Midbrain (tissue), 1 donor: Measurements from ENCODE around the gene RAB43.
"Not testable (repeated sequence)": the region's sequence is repeated elsewhere in the genome, so short reads cannot be mapped to it uniquely, and the experiment has no call there.

ENCODE experiments used
- DNase-seq: peaks from one replicate; lab custom pipeline; 2025; lab: John Stamatoyannopoulos, UW

Gene RAB43

DNA sequence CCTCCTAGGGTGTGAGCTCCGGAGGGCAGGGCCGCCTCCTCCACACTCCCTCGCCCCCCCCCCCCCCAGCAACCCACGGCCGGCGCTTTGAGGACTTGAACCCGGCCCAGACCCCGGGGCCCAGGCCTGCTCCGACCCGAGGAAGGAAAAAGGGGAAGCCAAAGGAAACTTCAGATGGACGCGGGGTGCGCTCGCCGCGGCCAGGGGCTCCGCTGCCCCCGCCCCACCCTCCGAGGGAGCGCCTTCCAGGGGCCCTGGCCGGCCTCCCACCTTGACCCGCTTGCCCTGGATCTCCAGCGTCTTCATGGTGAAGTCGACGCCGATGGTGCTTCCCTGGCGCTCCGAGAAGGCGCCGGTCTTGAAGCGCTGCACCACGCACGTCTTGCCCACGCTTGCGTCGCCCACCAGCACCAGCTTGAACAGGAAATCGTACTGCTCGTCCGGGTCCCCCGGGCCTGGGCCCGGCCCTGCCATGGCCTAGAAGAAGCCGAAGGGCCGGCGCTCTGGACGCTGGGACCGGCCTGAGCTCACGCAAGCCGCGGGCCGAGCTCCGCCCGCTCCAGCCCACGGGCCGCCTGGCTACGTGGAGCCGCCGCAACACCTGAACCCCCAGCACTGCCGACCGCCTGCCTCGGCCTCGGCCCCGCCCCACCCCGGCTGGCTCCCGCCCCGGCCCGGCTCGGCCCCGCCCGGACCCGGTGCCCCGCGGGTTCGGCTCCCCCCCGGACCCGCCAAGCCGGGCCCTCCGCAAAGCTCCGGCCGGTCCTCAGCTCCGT is 400 bp downstream of the RAB43 start:
- no peak for DNase-seq

DNA sequence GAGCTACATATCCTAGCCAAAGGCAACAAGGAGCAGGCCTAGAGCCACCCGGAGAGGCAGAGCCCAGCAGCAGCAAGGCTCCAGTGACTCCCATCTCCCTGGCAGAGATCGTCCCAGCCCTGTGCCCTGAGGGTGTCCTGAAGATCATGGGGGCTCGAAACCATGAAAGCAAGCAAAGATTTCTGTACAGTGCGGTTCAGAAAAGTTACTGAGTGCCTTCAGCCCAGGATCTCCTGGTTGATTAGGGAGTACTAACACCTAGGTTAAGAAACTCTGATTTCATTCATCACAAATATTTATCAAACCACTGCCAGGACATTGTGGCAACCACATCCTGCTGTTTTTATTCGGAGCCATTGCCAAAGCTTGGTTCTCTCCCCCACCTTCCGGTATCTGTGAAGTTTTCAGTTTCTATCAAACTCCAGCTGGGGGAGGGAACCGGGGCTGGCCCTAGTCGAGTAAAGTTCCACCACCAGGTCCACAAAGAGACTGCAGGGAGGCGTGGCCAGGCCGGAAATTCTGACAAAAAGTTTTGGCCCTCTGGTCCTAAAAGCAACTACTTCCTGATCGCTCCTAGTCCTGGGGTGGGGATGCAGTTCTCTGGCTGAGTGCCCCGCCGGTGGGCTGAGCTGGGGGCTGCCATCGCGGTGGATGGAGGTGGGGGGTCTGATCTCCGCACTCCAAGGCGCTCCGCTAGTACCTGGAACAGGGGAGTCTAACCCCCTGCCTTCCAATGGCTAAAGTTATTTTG is 1.2 kb downstream of the RAB43 start:
- DNase-seq, result peak; percentile 24

DNA sequence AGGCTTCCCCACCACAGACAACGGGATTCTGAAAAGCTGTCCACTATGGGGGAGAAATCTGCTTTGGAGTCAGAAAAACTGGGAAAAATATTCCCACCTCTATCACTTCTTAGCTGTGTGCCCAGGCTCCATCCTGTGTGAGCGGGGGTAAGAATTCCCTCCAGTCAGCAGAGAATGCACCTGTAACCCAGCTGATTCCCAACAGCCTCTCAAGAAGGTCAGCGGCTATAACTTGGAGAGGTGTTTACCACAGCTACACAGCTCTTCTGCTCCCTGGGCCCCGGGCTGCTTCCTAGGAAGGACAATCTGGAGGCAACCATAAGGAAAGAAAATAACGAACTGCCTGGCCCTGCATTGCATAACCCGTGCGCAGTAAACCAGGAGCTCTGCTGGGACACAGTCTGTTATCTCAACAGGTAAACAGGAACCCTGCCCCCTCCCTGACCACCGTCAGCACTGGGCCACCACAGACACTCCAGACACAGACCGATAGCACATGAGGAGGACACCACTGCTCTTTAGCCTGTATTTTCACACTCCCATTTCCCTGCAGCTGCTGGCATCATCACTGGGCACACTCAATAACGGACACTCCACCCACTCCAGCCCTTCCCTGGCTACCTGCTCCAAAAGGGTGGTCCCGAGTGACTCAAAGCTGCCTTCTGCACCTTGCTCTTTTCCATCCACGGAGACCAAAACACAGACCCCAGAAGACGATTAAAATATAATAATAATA is 2.1 kb downstream of the RAB43 start:
- no peak for DNase-seq

DNA sequence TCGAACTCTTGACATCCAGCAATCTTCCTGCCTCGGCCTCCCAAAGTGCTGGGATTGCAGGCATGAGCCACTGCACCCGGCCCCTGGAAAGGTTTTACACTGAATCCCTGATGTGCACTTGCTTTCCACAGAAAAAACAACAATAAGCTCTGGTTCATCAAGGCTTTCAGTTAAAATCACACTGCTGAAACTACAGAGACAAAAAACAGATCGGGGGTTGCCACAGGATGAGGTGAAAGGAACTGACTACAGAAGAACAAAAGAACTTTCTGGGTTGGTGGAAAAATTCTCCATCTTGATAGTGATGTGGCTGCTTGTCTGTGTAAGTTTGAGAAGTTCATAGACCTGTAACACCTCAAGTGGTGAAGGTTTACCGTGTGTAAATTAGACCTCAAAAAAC is 2.9 kb downstream of the RAB43 start:
- no peak for DNase-seq

DNA sequence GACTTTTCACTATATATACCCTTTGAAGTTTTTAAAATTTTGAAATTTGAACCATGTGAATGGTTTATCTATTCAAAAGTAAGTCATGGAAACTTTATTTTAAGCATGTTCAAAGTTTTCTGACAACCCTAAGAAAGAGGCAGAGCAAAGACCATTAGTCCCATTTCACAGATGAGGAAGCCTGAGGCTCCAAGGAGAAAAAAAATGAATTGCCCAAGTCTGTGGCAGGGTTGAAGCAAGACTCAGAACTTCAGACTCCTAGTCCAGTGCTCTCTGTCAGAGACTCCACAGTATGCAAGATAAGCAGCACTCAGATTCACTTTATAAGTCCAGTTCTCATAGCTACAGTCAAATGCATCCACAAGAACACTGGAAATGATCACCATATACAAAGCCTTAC is 4.5 kb downstream of the RAB43 start:
- DNase-seq, result no peak

DNA sequence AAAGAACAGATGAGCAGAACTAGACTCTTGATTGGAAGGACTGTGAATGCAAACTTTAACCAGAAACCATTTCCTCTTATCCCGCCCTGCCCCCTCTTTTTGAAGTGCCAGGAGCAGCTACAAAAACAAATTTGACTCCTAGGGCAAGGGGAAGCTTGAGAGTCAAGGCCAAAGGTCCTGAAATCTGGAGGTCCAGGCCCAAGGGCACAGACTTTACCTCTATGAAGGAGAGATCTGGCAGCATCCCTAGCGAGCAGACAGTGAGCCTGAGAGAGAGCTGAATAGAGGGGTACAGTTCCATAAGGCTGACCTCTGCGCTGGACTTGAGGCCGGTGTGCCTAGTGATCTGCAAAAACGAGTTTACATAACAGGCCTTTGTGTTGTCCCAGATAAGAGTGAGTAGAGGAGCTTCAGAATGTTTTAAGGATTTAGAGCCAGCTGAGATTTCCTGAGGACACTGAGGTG is 5.1 kb downstream of the RAB43 start:
- no peak for DNase-seq

DNA sequence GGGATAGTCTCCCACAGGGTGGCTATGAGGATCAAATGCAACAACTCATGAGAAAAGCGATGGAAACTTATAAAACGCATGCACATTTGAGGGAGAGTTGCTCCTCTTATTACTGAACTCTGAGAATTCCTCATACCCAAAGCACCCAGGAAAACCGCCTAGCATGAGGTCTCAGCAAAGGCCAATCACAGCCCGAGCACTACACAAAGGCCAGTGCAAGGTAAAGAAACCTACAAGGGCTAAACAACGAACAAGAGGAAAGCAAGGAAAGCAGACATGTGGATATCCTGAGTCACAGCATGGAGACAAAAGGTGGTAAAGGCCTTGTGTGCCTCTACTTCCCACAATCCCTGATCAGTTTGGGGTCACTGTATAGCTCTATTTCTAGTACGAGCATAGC is 7.1 kb downstream of the RAB43 start:
- DNase-seq, result no peak

DNA sequence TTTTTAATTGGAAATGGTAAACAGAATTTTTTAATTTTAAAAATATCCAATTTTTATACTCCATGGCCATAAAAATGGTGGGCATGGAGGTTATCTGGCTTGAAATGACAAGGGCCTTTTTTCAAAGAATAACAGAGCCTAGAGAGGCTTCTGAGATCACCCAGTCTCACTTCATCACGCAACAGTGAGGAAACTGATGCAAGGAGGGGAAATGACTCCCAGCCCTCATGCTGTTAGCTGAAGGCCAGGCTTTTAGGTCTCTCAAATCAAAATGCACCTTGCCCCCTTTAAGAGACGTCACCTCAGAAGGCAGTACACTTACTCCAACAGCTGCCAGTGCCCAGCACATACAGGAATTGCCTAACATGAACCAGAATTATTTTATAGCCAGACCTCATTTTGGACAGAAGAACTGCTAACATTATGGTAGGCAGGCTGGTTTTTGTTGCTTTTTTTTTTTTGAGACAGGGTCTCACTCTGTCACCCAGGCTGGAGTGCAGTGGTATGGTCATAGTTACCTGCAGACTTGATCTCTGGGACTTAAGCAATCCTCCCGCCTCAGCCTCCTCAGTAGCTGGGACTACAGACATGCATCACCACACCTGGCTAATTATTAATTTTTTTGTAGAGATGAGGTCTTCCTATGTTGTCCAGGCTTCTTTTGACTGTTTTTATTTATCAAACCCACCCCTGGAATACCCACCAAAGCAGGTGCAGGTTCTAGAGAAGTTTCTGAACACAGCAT is 9.1 kb downstream of the RAB43 start:
- DNase-seq, result no peak

DNA sequence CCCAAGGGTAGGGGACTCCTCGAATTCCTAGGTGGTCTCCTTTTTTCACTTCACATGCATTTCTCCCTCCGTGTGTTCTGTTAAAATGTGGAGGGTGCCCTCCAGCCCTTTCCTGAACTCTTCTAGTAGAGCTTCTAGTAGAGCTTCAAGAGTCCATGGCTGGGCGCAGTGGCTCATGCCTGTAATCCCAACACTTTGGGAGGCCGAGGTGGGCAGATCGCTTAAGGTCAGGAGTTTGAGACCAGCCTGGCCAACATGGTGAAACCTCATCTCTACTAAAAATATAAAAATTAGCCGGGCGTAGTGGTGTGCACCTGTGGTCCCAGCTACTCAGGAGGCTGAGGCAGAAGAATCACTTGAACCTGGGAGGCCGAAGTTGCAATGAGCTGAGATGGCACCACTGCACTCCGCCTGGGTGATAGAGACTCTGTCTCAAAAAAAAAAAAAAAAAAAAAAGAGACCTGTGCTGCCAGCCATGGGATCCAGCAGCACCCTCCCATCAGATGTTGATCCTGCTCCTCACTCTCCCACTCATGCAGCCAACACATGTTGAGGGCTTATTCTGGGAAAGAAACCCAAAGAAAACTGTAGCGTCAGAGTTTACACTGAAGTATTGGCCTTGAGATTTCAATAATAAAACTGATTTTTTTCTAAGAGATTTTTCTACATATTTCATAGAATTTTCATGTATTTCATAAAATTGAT is 10.4 kb downstream of the RAB43 start:
- DNase-seq, result not testable (repeated sequence)

DNA sequence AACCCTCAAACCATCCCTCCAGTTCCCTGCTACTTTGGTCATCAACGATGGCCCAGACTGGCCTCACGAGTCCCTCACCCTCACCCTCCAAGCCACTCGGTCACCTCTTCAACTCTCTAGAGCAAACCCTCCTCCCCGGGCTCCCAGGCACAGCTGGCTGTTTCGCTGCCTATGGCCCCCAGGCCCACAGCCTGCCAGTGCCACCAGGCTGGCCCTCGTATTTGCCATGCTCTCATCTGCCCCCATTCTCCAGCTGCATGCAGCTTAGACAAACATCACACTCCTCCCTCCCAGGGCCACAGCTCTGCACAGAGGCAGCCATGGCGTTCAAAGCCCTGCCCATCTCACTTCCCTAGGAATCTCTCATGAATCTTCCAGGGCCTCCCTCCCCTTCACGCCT is 13.8 kb downstream of the RAB43 start:
- DNase-seq, result no peak

DNA sequence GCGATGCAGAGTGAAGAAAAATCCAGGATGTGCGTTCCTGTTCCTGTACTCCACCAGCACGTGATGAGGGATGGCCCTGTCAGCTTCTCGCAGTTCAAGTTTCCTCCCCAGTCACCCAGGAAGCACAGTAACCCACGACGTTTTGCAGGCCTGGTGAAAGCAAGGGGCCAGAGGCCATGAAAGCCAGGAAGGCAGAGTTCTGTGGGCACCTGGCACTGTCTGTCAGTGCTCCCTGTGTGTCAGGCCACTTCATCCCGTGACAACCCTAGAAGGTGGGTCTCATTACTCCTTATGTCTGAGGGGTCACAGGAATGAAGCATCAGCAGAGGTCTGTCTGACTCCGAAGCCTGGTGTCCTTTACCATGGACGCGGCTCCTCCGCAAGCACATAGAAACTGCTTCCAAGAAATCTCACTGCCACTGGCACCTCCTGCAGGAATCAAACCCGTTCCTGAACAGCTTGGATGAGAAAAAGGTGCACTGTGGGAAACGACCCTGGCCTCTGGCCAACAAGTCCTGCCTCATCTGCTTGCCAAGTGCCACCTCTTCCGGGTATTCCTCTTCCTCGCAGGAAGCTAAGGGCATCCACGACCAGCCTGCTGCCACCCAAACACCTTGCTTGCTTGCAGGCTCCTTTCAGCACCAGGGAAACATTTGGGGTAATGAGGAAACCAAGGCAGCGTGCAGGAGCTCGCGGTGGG is 14.6 kb downstream of the RAB43 start:
- DNase-seq, result no peak

DNA sequence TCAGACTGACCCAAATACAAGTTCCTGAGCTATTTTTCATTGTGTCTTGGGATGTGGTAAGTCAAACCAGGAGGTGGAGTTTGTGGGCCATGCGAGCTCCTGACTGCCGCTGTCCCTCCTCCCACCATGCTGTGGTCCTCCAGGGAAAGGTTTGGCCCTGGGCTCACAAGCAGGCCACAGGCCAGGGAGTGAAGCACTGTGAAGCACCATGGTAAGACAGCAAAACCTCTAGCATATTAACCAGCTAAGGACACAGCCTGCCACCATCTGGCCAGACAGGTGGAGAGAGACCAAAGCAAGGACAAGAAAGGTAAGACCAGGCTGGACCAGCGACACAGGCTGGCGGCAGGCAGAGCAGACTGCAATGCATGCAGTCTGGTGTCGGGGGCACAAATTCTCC is 15.3 kb downstream of the RAB43 start:
- no peak for DNase-seq

DNA sequence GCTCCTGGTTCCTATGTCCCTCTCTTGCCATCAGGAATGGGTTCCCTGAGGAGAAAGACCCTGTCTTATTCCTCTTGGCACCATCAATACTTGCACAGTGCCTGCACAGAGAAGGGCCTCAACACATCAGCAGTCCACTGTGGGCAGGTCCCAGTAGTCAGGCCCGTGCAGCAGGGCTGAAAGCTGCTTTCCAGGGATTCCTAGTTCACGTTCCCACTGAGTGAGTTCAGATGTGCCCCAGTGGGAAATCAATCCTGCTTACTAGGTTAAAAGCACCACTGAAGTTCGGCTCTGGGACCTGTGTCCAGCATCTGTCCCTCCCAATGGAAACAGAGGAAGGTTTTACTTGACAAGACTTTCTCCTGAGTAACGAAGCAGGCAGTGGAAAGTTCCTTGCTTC is 15.7 kb downstream of the RAB43 start:
- DNase-seq, result no peak

DNA sequence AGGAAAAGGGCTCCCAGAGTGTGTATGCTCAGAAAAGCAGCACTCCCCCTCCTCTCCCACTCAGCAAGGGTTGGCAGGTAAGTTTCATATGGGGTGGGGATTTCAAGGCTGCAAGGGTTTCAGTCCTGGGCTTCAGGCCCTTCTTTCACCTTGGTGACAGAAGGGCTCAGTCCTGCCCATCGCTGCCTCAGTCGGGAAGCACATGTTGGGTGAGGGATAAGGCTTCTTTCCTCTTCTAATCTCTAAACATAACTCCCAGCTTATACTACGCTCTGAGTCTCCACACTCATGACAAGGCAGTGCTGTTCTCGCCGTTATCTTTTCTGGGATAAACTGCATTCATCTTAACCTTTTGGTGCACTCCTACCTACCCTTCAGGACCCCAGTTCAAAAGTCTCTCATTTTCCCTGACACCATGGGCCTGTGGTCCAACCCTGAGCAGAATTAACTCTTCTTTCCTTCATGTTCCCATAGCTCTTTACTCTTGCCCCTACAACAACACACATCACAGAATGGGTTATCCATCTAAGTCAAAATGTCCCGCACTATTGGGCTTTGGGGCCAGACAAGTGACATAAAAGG is 17.0 kb downstream of the RAB43 start:
- DNase-seq, result no peak

DNA sequence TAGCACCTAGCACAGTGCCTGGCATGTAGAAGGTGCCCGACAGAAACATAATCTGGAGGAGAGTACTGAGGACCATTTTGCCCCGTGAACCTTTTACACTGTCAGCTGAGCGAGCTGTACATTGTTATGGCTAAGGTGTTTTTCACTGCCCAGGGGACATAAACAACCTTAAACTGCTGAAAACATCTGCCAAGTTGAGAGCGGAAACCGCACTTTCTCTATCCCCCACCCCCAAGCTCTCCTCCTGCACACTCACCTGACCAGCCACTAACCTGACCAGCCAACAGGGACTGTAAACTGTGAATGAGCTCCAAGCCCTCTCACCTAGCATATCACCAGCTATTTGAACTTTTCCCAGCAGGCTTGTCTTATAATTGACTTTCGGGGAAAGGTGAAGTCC is 17.6 kb downstream of the RAB43 start:
- no peak for DNase-seq

DNA sequence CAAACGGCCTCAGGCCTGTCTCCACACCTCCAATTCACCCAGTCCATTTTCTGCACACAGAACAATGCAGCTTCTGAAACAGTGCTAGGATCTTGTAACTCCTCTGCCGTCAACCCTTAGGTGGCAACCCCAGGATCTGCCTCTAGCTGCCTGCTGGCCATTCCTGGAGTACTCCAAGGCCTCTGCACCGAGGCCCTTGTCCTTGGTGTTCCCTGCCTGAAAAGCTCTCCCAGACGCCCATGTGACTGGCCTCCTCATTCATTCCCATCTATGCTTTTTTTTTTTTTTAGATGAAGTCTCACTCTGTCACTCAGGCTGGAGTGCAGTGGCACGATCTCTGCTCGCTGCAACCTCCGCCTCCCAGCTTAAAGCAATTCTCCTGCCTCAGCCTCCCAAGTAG is 18.3 kb downstream of the RAB43 start:
- no peak for DNase-seq

DNA sequence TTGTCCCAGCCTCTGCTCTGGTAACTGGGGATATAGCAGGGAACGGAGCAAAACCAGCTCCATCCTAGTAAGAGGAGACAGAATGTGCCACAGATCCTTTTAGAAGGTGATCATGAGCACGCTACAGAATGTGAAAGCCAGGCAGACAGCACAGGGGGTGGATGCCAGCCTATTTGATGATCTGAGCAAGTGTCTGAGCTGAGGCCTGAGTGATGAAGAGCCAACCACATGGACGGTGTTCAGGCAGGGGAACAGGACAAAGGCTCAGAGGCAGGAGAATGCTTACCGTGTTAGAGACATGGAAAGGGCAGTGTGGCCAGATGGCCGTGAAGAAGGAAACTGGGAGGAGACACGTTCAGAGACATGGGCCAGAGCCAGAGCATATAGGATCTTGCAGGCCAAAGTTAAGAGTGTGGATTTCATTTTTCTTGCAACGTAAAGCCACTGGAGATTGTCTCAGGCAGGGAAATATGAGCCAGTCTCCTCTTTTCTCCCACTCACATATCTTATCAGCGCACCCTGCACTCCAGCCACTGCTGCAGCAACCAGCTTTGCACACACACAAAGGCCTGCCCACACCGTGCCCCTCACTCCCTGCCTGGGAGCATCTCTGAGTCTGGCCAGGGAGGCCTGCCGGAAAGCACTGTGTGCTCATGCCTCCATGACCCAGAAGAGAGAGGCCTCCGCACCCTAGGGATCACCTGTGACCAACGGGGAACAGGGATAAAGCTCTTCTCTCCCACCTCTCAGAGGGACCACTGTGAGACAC is 20.1 kb downstream of the RAB43 start:
- no peak for DNase-seq

DNA sequence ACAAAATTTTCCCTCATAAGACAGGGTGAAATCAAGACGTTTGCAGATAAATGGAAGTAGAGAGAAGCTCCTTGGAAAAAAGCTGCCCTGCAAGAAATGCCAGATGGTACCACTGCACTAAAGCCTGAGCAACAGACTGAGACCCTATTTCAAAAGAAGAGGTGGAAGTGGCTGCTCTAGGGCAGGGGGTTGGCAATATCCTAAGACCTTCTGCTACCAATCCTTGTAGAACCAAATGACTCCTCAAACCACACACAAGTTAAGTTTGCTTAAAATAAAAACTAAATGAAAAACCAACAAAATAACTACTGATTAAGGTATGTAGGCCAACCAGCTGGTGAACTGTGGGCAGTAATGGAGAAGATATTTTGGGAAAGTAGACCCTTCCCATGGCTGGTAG is 21.3 kb downstream of the RAB43 start:
- DNase-seq, result no peak

DNA sequence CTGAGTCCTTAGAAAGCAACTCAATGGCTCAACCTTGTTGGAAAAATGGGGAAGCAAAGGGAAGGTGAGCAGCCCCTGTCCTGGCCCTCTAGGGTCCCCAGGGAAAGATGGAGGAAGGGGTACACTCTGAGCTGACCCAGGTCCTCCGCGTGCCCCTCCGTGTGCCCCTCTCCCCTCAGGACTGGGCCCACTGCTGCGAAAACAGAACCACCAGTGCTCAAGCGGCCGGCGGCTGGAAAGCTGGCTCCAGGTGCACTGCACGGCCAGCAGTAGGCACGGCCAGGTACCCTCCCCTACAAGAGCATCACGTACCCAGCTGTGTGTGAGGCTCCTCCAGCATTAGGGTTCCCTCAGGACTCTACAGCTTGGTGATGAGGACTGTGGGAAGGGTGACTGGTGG is 26.3 kb downstream of the RAB43 start:
- DNase-seq, result no peak

DNA sequence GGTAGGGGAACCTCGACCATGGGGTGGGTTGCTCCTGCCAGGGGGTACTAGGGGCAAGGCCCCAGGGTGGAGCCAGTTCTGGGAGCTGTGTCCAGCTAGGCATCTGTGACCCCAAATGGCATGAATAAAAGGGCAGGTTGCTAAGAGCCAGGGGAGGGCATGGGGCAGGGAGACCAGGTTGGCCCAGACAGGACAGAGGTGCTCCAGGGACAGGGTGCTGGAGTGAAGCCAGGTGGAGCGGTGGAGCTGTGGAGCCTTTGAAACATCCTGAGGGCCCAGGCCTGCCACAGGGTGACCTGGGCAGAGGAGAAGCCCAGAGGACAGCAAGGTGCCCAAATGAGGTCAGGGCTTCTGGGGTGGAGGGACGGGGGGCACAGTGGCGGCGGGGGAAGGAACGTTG is 33.3 kb downstream of the RAB43 start:
- DNase-seq, result not testable (repeated sequence)
